Ramos (cell line): Measurements from ENCODE around the gene TIMMDC1.
"Not testable (repeated sequence)": the region's sequence is repeated elsewhere in the genome, so short reads cannot be mapped to it uniquely, and the experiment has no call there.

Source experiments
- in situ Hi-C: fragments of 300-500 bp; cut with MboI; formaldehyde crosslinking; loops from one replicate; pipeline ENCODE4 v1.14.3; 2022; ENCODE audit warnings: low sequenced_read_pairs; ENCODE audit not compliant: unreplicated experiment

TIMMDC1 gene

GRCh38 chr3:119553823-119554415 lies 55.6 kb downstream of the TIMMDC1 start:
- in situ Hi-C loops: no loop called here

- in situ Hi-C loops: no loop called here
These were observed 57.0 kb downstream of the TIMMDC1 start for GRCh38 chr3:119555309-119555735.

GRCh38 chr3:119555929-119556328 lies 57.6 kb downstream of the TIMMDC1 start:
- in situ Hi-C loops: no loop called here

- in situ Hi-C loops: no loop called here
These were observed 59.0 kb downstream of the TIMMDC1 start for GRCh38 chr3:119557192-119557876.

GRCh38 chr3:119557877-119558269 lies 59.5 kb downstream of the TIMMDC1 start:
- in situ Hi-C loops: no loop called here

GRCh38 chr3:119558626-119559317 lies 60.4 kb downstream of the TIMMDC1 start:
- in situ Hi-C loops: no loop called here

GRCh38 chr3:119559441-119559963 lies 61.2 kb downstream of the TIMMDC1 start, which contains the start of gene CD80:
Gene CD80 (minus strand): TSS chr3:119559614. CDS start chr3:119557728, 1,886 bp downstream.
- in situ Hi-C loops: no loop called here

GRCh38 chr3:119560160-119560559 lies 61.8 kb downstream of the TIMMDC1 start:
- in situ Hi-C loops: no loop called here

GRCh38 chr3:119562307-119562961 lies 64.1 kb downstream of the TIMMDC1 start:
- in situ Hi-C loops: no loop called here

- in situ Hi-C loops: not testable (repeated sequence)
These were observed 65.0 kb downstream of the TIMMDC1 start for GRCh38 chr3:119563334-119563733.

GRCh38 chr3:119569156-119569555 lies 70.8 kb downstream of the TIMMDC1 start:
- in situ Hi-C loops: no loop called here

- in situ Hi-C loops: no loop called here
These were observed 71.9 kb downstream of the TIMMDC1 start for GRCh38 chr3:119570229-119570628.

- in situ Hi-C loops: no loop called here
These were observed 72.9 kb downstream of the TIMMDC1 start for GRCh38 chr3:119571230-119571629.

- in situ Hi-C loops: no loop called here
These were observed 73.3 kb downstream of the TIMMDC1 start for GRCh38 chr3:119571688-119572087.
